Measurements from ENCODE around the gene ATXN7L2. TPM values are rescaled to one million over a fixed set of nuclear protein-coding genes. Genes with fewer than 3 reads are reported as not detected.
A peak's percentile ranks its signal among the peaks of the same experiment; 100 is the strongest.

Gene ATXN7L2
- total RNA-seq, 1 donor from 2014 or later, result 6.4 TPM

DNA sequence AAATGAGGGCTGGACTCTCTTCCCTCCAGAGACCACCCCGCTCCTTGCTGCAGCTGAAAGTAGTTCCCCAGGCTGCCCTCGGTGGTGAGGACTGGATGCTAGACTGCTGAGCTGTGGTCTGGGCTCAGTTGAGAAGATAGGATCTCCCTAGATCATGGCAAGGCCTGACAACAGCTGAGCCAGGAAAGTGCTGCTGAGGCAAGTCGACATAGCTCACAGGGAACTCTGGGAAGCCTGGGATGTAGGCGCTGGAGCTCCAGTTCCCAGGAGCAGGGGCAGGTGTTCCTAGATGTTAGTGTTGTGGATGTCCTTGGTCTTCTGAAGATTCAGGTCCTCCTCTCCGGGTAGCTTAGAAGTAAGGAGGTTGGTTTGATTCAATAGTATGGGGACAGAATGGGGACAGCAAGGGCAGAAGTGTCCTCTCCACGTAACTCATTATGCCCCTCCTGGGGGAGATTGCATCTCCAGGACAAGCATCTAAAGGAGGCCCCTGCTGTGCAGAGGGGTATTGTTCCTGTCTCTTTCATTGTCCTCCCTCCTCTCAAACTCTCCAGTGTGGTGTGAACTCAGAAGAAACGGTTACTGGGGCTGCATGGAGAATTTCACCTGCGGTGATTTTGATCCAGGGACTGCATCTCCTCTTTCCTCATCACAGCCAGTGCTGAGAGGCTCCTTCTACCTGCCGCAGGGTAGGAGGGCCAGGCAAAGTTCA lies 13.9 kb downstream of the ATXN7L2 start:
- Mint-ChIP-seq H3K36me3 (ENCODE audit: unreplicated experiment) (peaks cover 9% of the 10 kb centered on the region), H3K27me3 (ENCODE audit: unreplicated experiment) (no peaks in the 10 kb centered on the region), H3K4me1 (ENCODE audit: unreplicated experiment) (peaks cover 40% of the 10 kb centered on the region), H3K9me3 (ENCODE audit: unreplicated experiment) (no peaks in the 10 kb centered on the region), H3K4me3 (ENCODE audit: unreplicated experiment) (no peak overlapping the region), H3K27ac (ENCODE audit: unreplicated experiment) (no peak overlapping the region)
- no peak for DNase-seq (ENCODE audit: extremely low spot score, unreplicated experiment)
- TF ChIP-seq, protein P1, sequence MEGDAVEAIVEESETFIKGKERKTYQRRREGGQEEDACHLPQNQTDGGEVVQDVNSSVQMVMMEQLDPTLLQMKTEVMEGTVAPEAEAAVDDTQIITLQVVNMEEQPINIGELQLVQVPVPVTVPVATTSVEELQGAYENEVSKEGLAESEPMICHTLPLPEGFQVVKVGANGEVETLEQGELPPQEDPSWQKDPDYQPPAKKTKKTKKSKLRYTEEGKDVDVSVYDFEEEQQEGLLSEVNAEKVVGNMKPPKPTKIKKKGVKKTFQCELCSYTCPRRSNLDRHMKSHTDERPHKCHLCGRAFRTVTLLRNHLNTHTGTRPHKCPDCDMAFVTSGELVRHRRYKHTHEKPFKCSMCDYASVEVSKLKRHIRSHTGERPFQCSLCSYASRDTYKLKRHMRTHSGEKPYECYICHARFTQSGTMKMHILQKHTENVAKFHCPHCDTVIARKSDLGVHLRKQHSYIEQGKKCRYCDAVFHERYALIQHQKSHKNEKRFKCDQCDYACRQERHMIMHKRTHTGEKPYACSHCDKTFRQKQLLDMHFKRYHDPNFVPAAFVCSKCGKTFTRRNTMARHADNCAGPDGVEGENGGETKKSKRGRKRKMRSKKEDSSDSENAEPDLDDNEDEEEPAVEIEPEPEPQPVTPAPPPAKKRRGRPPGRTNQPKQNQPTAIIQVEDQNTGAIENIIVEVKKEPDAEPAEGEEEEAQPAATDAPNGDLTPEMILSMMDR (IDR thresholded peaks at IDR 0.05), result no peak

DNA sequence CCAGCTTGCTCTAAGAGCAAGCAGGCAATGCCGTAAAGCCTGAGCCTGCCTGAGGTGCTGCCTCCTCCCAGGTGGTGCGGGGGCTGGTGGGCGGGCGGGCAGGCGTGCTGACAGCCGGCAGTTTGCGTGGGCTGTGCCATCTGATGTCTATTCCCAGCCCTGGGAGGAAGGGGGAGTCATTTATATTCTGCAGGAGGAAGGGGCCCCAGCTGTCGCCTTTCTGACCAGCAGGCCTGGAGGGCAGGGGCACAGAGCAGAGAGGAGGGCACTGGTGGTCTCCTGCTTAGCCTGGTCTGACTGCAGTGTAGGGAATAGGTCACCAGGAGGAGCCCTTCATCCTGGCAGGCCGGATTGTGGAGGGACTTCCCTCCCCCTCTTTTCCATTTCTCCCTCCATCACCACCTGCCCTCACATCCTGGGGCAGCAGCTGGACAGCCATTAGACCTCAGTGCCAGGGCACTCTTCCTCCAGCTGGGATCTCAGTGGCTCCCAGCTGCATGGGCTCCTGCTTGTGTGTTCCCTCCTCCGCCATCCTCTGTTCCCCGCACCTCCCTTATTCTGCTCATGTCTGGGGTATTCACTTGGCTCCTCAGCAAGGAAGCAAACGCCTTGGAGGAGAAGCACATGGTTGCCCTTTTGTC lies 14.6 kb downstream of the ATXN7L2 start:
- H3K9me3 Mint-ChIP-seq (ENCODE audit: unreplicated experiment), result no peaks in the 10 kb centered on the region
- no peak overlapping the region for H3K27ac Mint-ChIP-seq (ENCODE audit: unreplicated experiment)
- H3K27me3 Mint-ChIP-seq (ENCODE audit: unreplicated experiment), result no peaks in the 10 kb centered on the region
- no peak for DNase-seq (ENCODE audit: extremely low spot score, unreplicated experiment)
- peaks cover 9% of the 10 kb centered on the region for H3K36me3 Mint-ChIP-seq (ENCODE audit: unreplicated experiment)
- TF ChIP-seq, protein P1 (IDR thresholded peaks at IDR 0.05), result peak; percentile 66
- H3K4me1 Mint-ChIP-seq (ENCODE audit: unreplicated experiment), result peaks cover 38% of the 10 kb centered on the region
- no peak overlapping the region for H3K4me3 Mint-ChIP-seq (ENCODE audit: unreplicated experiment)

GRCh38 chr1:109499081-109499480 lies 15.4 kb downstream of the ATXN7L2 start:
- TF ChIP-seq, protein P1 (IDR thresholded peaks at IDR 0.05), result no peak
- DNase-seq (ENCODE audit: extremely low spot score, unreplicated experiment), result no peak
- Mint-ChIP-seq H3K27me3 (ENCODE audit: unreplicated experiment) (no peaks in the 10 kb centered on the region), H3K4me1 (ENCODE audit: unreplicated experiment) (peaks cover 31% of the 10 kb centered on the region), H3K4me3 (ENCODE audit: unreplicated experiment) (no peak overlapping the region), H3K36me3 (ENCODE audit: unreplicated experiment) (peaks cover 9% of the 10 kb centered on the region), H3K9me3 (ENCODE audit: unreplicated experiment) (no peaks in the 10 kb centered on the region), H3K27ac (ENCODE audit: unreplicated experiment) (no peak overlapping the region)

GRCh38 chr1:109499661-109500536 lies 16.2 kb downstream of the ATXN7L2 start:
- H3K4me3 Mint-ChIP-seq (ENCODE audit: unreplicated experiment), result no peak overlapping the region
- TF ChIP-seq, protein P1 (IDR thresholded peaks at IDR 0.05), result peak; percentile 51
- H3K9me3 Mint-ChIP-seq (ENCODE audit: unreplicated experiment), result no peaks in the 10 kb centered on the region
- H3K27me3 Mint-ChIP-seq (ENCODE audit: unreplicated experiment), result no peaks in the 10 kb centered on the region
- DNase-seq (ENCODE audit: extremely low spot score, unreplicated experiment), result no peak
- no peak overlapping the region for H3K27ac Mint-ChIP-seq (ENCODE audit: unreplicated experiment)
- peaks cover 9% of the 10 kb centered on the region for H3K36me3 Mint-ChIP-seq (ENCODE audit: unreplicated experiment)
- peaks cover 23% of the 10 kb centered on the region for H3K4me1 Mint-ChIP-seq (ENCODE audit: unreplicated experiment)

Data from osteocyte (in vitro differentiated cells).